Cardiac fibroblast (primary cell): ENCODE measurements around the gene KIAA1549.

Source experiments
- DNase-seq, 2 donors: peaks; one replicate each; pipeline versions ENCODE4 v3.0.0 to v3.0.0-alpha.2; 2010; ENCODE audit warnings: low read depth in 2 of 2
- H3K4me3 ChIP-seq, 2 donors: replicated peaks in 1 of 2; 1 replicate in 1 of 2; 2 replicates in 1 of 2; pipeline ENCODE4 v1.5.1; 2011; ENCODE audit warnings: low read depth in 2 of 2, low read length in 2 of 2, mild to moderate bottlenecking in 2 of 2, moderate library complexity in 1 of 2
- TF ChIP-seq, protein P1 (sequence below): IDR thresholded peaks from one replicate; pipeline ENCODE4 v1.5.1; 2011; ENCODE audit warnings: low read depth, mild to moderate bottlenecking, low read length, inconsistent platforms

The KIAA1549 gene

GRCh38 chr7:138809346-138809745, 171.8 kb downstream of the KIAA1549 start:
- no peak for DNase-seq
- TF ChIP-seq, protein P1, sequence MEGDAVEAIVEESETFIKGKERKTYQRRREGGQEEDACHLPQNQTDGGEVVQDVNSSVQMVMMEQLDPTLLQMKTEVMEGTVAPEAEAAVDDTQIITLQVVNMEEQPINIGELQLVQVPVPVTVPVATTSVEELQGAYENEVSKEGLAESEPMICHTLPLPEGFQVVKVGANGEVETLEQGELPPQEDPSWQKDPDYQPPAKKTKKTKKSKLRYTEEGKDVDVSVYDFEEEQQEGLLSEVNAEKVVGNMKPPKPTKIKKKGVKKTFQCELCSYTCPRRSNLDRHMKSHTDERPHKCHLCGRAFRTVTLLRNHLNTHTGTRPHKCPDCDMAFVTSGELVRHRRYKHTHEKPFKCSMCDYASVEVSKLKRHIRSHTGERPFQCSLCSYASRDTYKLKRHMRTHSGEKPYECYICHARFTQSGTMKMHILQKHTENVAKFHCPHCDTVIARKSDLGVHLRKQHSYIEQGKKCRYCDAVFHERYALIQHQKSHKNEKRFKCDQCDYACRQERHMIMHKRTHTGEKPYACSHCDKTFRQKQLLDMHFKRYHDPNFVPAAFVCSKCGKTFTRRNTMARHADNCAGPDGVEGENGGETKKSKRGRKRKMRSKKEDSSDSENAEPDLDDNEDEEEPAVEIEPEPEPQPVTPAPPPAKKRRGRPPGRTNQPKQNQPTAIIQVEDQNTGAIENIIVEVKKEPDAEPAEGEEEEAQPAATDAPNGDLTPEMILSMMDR = no peak
- H3K4me3 ChIP-seq = no peak overlapping the region

DNA sequence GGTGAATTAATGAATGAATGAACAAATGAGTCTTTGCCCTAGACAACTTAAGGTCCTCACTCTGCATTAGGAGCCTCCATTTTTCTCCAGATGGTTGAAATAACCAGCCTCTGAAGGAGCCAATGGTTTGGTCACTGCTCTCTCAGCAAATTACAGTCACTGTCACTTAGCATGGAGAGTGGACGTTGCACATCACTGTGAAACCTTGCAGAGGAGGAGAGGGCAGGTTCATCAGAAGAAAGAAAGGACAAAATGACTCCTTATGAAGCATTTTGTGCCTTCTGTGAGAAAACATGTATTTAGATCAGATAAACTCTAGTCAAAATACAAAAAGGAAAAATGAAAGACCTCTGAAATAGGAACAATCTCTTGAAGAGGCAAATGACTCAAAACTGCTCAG, 176.6 kb downstream of the KIAA1549 start:
- no peak overlapping the region for H3K4me3 ChIP-seq
- TF ChIP-seq, protein P1 = no peak
- DNase-seq = no peak

GRCh38 chr7:138802706-138803105, 178.5 kb downstream of the KIAA1549 start:
- TF ChIP-seq, protein P1 = no peak
- no peak overlapping the region for H3K4me3 ChIP-seq
- DNase-seq = no peak

DNA sequence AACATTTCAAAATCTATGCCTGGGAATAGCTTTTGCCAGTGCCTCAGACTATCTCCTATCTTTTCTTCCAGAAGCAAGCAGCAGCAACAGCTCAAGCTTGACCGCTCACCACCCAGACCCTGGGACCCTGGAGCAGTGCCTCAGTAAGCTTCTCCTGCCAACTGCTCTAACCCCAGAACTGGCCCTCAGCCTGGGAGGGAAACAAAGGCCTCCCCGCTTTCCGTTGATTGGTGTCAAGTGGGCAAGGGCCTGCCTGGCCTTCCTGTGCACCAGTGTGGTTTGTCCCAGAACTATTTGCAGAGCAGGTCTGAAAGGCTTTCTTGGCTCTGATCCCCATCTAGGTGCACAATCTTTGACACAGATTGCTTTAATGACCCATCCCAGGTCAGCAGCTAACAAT, 179.9 kb downstream of the KIAA1549 start:
- no peak for DNase-seq
- no peak overlapping the region for H3K4me3 ChIP-seq

GRCh38 chr7:138799336-138800000, 181.7 kb downstream of the KIAA1549 start:
- H3K4me3 ChIP-seq = no peak overlapping the region
- TF ChIP-seq, protein P1 = no peak
- DNase-seq = no peak

More for the DNA sequence above, 179.9 kb downstream of the KIAA1549 start:
- TF ChIP-seq, protein P1 = no peak

GRCh38 chr7:138798836-138799235, 182.4 kb downstream of the KIAA1549 start:
- H3K4me3 ChIP-seq = no peak overlapping the region
- no peak for DNase-seq
- TF ChIP-seq, protein P1 = no peak
